ENCODE measurements around the gene MYO15A.

Gene MYO15A

DNA sequence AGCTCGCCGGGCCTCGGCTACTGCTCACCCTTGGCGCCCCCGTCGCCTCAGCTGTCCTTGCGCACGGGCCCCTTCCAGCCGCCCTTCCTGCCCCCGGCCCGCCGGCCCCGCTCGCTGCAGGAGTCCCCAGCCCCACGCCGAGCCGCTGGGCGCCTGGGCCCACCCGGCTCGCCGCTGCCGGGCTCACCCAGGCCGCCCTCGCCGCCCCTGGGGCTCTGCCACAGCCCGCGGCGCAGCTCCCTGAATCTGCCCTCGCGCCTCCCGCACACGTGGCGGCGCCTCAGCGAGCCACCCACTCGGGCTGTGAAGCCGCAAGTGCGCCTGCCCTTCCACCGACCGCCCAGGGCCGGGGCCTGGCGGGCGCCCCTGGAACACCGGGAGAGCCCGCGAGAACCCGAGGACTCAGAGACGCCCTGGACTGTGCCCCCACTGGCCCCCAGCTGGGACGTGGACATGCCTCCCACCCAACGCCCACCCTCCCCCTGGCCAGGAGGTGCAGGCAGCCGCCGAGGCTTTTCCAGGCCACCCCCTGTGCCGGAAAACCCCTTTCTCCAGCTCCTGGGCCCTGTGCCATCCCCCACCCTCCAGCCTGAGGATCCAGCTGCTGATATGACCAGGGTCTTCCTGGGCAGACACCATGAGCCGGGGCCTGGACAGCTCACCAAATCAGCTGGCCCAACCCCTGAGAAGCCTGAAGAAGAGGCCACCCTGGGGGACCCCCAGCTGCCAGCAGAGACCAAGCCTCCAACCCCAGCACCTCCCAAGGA, 12.8 kb downstream of the MYO15A start:
- no peaks in the 10 kb centered on the region for H3K36me3 ChIP-seq (ENCODE audit: control insufficient read depth, insufficient read depth, low read length)
- H3K4me3 ChIP-seq (ENCODE audit: low read length): no peak overlapping the region
- no peaks in the 10 kb centered on the region for H3K4me1 ChIP-seq (ENCODE audit: control insufficient read depth, insufficient read depth, low read length)
- H3K27me3 ChIP-seq (ENCODE audit: control insufficient read depth, insufficient read depth, low read length): peaks cover 4% of the 10 kb centered on the region
- no peak overlapping the region for H3K9ac ChIP-seq (ENCODE audit: low read length)
- H3K9me3 ChIP-seq (ENCODE audit: control insufficient read depth, low read length): no peaks in the 10 kb centered on the region

GRCh38 chr17:18122990-18123753, 14.6 kb downstream of the MYO15A start:
- no peaks in the 10 kb centered on the region for H3K9me3 ChIP-seq (ENCODE audit: control insufficient read depth, low read length)
- no peak overlapping the region for H3K4me3 ChIP-seq (ENCODE audit: low read length)
- no peaks in the 10 kb centered on the region for H3K4me1 ChIP-seq (ENCODE audit: control insufficient read depth, insufficient read depth, low read length)
- no peaks in the 10 kb centered on the region for H3K36me3 ChIP-seq (ENCODE audit: control insufficient read depth, insufficient read depth, low read length)
- H3K9ac ChIP-seq (ENCODE audit: low read length): no peak overlapping the region
- H3K27me3 ChIP-seq (ENCODE audit: control insufficient read depth, insufficient read depth, low read length): peaks cover 4% of the 10 kb centered on the region

- Histone ChIP-seq H3K9me3 (ENCODE audit: control insufficient read depth, low read length) (no peaks in the 10 kb centered on the region), H3K9ac (ENCODE audit: low read length) (no peak overlapping the region), H3K36me3 (ENCODE audit: control insufficient read depth, insufficient read depth, low read length) (no peaks in the 10 kb centered on the region), H3K4me3 (ENCODE audit: low read length) (no peak overlapping the region), H3K4me1 (ENCODE audit: control insufficient read depth, insufficient read depth, low read length) (peaks cover 4% of the 10 kb centered on the region), H3K27me3 (ENCODE audit: control insufficient read depth, insufficient read depth, low read length) (peaks cover 4% of the 10 kb centered on the region)
Observed at GRCh38 chr17:18124345-18125126, 16.0 kb downstream of the MYO15A start.

- H3K36me3 ChIP-seq (ENCODE audit: control insufficient read depth, insufficient read depth, low read length): no peaks in the 10 kb centered on the region
- H3K4me3 ChIP-seq (ENCODE audit: low read length): no peak overlapping the region
- H3K4me1 ChIP-seq (ENCODE audit: control insufficient read depth, insufficient read depth, low read length): peaks cover 4% of the 10 kb centered on the region
- H3K9me3 ChIP-seq (ENCODE audit: control insufficient read depth, low read length): no peaks in the 10 kb centered on the region
- peaks cover 4% of the 10 kb centered on the region for H3K27me3 ChIP-seq (ENCODE audit: control insufficient read depth, insufficient read depth, low read length)
- no peak overlapping the region for H3K9ac ChIP-seq (ENCODE audit: low read length)
Observed at GRCh38 chr17:18129041-18129502, 20.5 kb downstream of the MYO15A start.

GRCh38 chr17:18132711-18133110, 24.2 kb downstream of the MYO15A start:
- Histone ChIP-seq H3K27me3 (ENCODE audit: control insufficient read depth, insufficient read depth, low read length) (peaks cover 5% of the 10 kb centered on the region), H3K9me3 (ENCODE audit: control insufficient read depth, low read length) (no peaks in the 10 kb centered on the region), H3K4me3 (ENCODE audit: low read length) (no peak overlapping the region), H3K4me1 (ENCODE audit: control insufficient read depth, insufficient read depth, low read length) (peaks cover 4% of the 10 kb centered on the region), H3K9ac (ENCODE audit: low read length) (no peak overlapping the region), H3K36me3 (ENCODE audit: control insufficient read depth, insufficient read depth, low read length) (no peaks in the 10 kb centered on the region)

DNA sequence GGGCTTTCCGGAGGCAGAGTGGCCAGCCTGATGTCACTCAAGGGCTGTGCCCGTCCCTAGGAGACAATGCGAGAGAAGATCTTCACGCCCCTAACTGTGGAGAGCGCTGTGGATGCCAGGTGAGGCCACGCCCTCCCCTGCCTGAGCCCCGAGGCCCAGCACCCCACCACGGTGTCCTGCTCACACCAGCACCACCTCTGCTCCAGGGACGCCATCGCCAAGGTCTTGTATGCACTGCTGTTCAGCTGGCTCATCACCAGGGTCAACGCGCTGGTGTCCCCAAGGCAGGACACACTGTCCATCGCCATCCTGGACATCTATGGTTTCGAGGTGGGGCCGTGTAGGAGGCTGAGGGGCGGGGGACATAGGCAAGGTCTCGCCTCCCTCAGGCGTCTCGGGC, 27.8 kb downstream of the MYO15A start:
- no peaks in the 10 kb centered on the region for H3K4me1 ChIP-seq (ENCODE audit: control insufficient read depth, insufficient read depth, low read length)
- H3K36me3 ChIP-seq (ENCODE audit: control insufficient read depth, insufficient read depth, low read length): no peaks in the 10 kb centered on the region
- no peak overlapping the region for H3K4me3 ChIP-seq (ENCODE audit: low read length)
- peaks cover 5% of the 10 kb centered on the region for H3K27me3 ChIP-seq (ENCODE audit: control insufficient read depth, insufficient read depth, low read length)
- H3K9ac ChIP-seq (ENCODE audit: low read length): no peak overlapping the region
- no peaks in the 10 kb centered on the region for H3K9me3 ChIP-seq (ENCODE audit: control insufficient read depth, low read length)

GRCh38 chr17:18138065-18138749, 29.7 kb downstream of the MYO15A start:
- Histone ChIP-seq H3K27me3 (ENCODE audit: control insufficient read depth, insufficient read depth, low read length) (peaks cover 5% of the 10 kb centered on the region), H3K9ac (ENCODE audit: low read length) (no peak overlapping the region), H3K4me3 (ENCODE audit: low read length) (no peak overlapping the region), H3K9me3 (ENCODE audit: control insufficient read depth, low read length) (no peaks in the 10 kb centered on the region), H3K4me1 (ENCODE audit: control insufficient read depth, insufficient read depth, low read length) (no peaks in the 10 kb centered on the region), H3K36me3 (ENCODE audit: control insufficient read depth, insufficient read depth, low read length) (no peaks in the 10 kb centered on the region)

DNA sequence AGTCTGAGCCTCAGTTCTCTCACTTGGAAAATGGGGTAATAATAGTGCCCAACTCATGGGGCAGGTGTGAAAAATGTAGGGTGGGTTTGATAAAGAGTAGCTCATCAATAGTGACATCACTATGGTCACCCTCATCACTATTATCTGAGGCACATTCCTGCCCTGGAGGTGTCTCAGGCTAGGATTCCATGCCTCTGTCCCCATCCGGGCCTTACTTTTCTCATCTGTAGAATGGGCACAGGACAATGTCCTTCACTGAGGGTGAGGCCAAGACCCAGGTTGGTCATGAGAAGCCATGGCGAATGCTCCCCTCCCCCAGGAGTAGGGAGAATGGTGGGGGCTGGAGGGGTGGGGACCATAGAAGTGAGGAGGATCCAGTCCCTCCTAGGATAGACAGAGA, 30.5 kb downstream of the MYO15A start:
- Histone ChIP-seq H3K27me3 (ENCODE audit: control insufficient read depth, insufficient read depth, low read length) (peaks cover 5% of the 10 kb centered on the region), H3K36me3 (ENCODE audit: control insufficient read depth, insufficient read depth, low read length) (no peaks in the 10 kb centered on the region), H3K9ac (ENCODE audit: low read length) (no peak overlapping the region), H3K4me1 (ENCODE audit: control insufficient read depth, insufficient read depth, low read length) (no peaks in the 10 kb centered on the region), H3K4me3 (ENCODE audit: low read length) (no peak overlapping the region), H3K9me3 (ENCODE audit: control insufficient read depth, low read length) (no peaks in the 10 kb centered on the region)

GRCh38 chr17:18139498-18139897, 30.9 kb downstream of the MYO15A start:
- Histone ChIP-seq H3K36me3 (ENCODE audit: control insufficient read depth, insufficient read depth, low read length) (no peaks in the 10 kb centered on the region), H3K4me3 (ENCODE audit: low read length) (no peak overlapping the region), H3K9ac (ENCODE audit: low read length) (no peak overlapping the region), H3K27me3 (ENCODE audit: control insufficient read depth, insufficient read depth, low read length) (peaks cover 5% of the 10 kb centered on the region), H3K9me3 (ENCODE audit: control insufficient read depth, low read length) (no peaks in the 10 kb centered on the region), H3K4me1 (ENCODE audit: control insufficient read depth, insufficient read depth, low read length) (no peaks in the 10 kb centered on the region)

DNA sequence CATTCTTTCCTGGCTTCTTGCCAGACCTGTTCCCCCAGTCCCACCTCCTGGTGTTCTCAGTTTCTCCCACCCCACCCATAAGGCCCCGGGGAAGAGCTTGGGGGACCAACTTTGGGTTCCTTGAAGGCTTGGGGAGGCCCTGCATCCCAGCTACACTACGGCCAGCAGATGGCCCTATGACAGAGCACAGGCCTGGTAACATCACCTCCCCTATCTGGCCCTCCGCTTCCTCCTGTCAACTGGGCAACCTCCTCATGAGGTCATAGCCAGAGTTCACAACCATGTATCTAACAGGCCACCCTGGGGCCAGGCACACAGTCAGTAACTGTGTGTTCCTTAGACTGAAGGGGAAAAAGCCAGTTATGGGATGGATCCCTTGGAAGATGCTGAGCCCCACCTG, 31.4 kb downstream of the MYO15A start:
- Histone ChIP-seq H3K4me3 (ENCODE audit: low read length) (no peak overlapping the region), H3K9me3 (ENCODE audit: control insufficient read depth, low read length) (no peaks in the 10 kb centered on the region), H3K27me3 (ENCODE audit: control insufficient read depth, insufficient read depth, low read length) (peaks cover 5% of the 10 kb centered on the region), H3K4me1 (ENCODE audit: control insufficient read depth, insufficient read depth, low read length) (no peaks in the 10 kb centered on the region), H3K36me3 (ENCODE audit: control insufficient read depth, insufficient read depth, low read length) (no peaks in the 10 kb centered on the region), H3K9ac (ENCODE audit: low read length) (no peak overlapping the region)

DNA sequence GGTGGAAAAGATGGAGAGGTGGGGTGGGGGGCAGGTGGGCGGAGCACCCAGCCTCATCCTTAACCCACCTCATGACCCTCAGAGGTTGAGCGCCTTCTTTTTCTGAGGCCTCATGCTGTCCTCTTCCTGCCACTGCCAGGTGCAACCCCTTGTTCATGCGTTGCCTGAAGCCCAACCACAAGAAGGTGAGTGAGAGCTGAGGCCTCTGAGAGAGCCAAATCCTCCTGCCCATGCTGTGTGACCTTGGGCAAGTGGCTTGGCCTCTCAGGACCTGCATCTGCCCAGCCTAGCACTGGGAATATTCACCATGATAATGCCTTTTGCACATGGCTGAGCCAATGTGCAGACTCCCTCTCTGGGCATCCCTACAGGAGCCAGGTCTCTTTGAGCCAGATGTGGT, 32.1 kb downstream of the MYO15A start:
- Histone ChIP-seq H3K9me3 (ENCODE audit: control insufficient read depth, low read length) (no peaks in the 10 kb centered on the region), H3K9ac (ENCODE audit: low read length) (no peak overlapping the region), H3K4me1 (ENCODE audit: control insufficient read depth, insufficient read depth, low read length) (no peaks in the 10 kb centered on the region), H3K36me3 (ENCODE audit: control insufficient read depth, insufficient read depth, low read length) (no peaks in the 10 kb centered on the region), H3K27me3 (ENCODE audit: control insufficient read depth, insufficient read depth, low read length) (peaks cover 5% of the 10 kb centered on the region), H3K4me3 (ENCODE audit: low read length) (no peak overlapping the region)
